Body of pancreas (tissue), 4 donors: Measurements from ENCODE around the gene NTSR1.

Source experiments
- CTCF ChIP-seq, 7 experiments: fragments of 450-650 bp in 4 of 7; fragments of 200-600 bp in 3 of 7; sonication (generic) in 3 of 7; IDR thresholded peaks; one replicate each; pipeline ENCODE4 v1.5.1; 2016 to 2019; ENCODE audit warnings: antibody characterized with exemption in 7 of 7
- POLR2A ChIP-seq, 3 donors: fragments of 450-650 bp; IDR thresholded peaks; one replicate each; pipeline ENCODE4 v1.6.1; 2016; ENCODE audit warnings: antibody characterized with exemption in 3 of 3, mild to moderate bottlenecking in 2 of 3

- no peak for TF ChIP-seq CTCF (IDR thresholded peaks at IDR 0.05)
- TF ChIP-seq POLR2A (IDR thresholded peaks at IDR 0.05): no peak
Observed at GRCh38 chr20:62780204-62780603, 71.6 kb downstream of the NTSR1 start.
